ENCODE data around the gene QDPR.
A peak's percentile ranks its signal among the peaks of the same experiment; 100 is the strongest.

Gene QDPR

GRCh38 chr4:17526695-17527477 is 15.0 kb upstream of the QDPR start:
- no peak for DNase-seq (ENCODE audit: low spot score)

GRCh38 chr4:17523662-17524061 is 11.8 kb upstream of the QDPR start:
- no peak for DNase-seq (ENCODE audit: low spot score)

GRCh38 chr4:17521595-17521994 is 9.7 kb upstream of the QDPR start:
- DNase-seq (ENCODE audit: low spot score), result no peak

DNA sequence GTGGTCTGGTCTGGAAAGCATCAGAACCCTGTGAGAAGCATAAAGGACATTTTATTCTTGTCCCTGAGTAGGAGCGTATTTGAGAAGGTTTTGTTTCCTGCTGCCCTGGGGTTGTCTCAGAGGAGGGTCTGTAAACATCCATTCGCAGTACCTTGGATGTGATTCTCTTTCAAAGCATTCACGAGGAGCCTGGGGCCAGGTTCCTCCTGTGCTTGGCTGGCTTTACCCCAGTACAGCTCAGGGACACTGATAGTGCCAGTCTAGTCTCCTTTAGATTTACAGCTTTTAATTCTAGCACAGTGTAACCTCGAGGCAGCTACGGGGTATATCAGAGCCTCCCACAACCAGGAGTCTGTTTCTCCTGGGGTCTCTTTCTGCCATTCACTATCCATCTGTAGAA is 5.8 kb upstream of the QDPR start:
- DNase-seq (ENCODE audit: low spot score), result no peak

DNA sequence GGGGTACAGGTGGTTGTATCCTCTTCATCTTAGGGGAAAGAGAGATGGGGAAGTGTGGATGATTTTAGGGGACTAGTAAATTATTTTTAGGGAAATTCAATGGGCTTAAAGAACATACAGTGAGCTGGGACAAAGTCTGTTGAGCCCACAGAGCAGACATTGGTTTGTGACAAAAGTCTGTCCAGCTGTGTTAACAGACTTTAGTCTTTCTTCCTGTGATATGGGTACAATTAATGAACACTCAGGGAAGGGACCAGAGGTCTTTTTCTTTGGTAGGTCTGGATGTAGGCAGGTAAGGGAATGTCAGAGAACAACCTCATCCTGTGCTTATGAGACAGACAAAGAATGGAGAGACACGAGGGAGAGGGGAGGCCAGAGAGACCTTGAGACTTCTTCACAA is 5.1 kb upstream of the QDPR start:
- no peak for DNase-seq (ENCODE audit: low spot score)

- DNase-seq (ENCODE audit: low spot score), result no peak
These were observed 3.8 kb upstream of the QDPR start for GRCh38 chr4:17515445-17516407.

- DNase-seq (ENCODE audit: low spot score), result no peak
These were observed 3.0 kb upstream of the QDPR start, which contains the start of gene CLRN2 for GRCh38 chr4:17514865-17515264. Gene CLRN2, plus strand, starts transcription at chr4:17515165. Its CDS starts 102 bp downstream, at chr4:17515267.

GRCh38 chr4:17512973-17513665 is 1.2 kb upstream of the QDPR start:
- no peak for DNase-seq (ENCODE audit: low spot score)

DNA sequence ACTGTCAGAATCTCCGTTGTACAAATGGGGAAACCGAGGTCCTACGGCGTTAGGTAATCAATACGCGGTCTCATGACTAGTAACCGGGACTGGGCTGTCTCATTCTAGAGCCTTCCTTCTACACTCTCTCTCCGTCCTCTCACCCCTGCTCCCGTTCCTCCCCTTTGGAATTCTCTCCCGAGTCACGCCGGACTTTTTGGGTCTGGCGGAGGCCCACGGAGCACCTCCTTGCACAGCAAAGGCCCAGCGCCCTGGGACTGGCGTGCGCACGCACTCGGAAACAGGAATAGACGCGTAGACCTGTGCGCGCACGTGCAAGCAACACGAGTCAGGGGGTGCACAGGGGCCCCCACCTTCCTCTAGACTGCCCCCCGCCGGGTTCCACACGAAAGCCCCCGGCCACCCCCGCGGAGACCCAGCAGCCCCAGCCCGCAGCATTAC is 361 bp downstream of the QDPR start:
- DNase-seq (ENCODE audit: low spot score), result peak; percentile 53

- DNase-seq (ENCODE audit: low spot score), result no peak
These were observed 839 bp downstream of the QDPR start for GRCh38 chr4:17511051-17511450.

- peak; percentile 45 for DNase-seq (ENCODE audit: low spot score)
These were observed 1.3 kb downstream of the QDPR start for GRCh38 chr4:17510582-17510981.

GRCh38 chr4:17504081-17504480 is 7.8 kb downstream of the QDPR start:
- no peak for DNase-seq (ENCODE audit: low spot score)

DNA sequence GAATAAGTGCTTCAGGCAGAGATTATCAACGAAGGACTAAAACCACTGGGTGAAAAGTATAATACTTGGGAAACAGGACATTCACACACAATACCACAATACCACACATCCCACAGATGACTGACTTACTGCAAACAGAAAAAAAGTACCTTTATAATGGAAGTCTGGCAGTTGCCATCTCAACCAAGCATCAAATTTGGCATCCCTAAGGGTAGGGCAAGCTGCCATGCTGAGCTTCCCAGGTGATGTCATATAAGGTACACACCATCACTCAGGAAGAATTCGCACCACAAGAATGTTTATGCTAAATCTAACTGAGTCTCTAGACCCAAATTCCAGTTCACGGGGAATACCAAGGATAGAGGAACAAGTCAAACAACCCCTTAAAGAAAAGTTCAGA is 9.1 kb downstream of the QDPR start:
- no peak for DNase-seq (ENCODE audit: low spot score)

- DNase-seq (ENCODE audit: low spot score), result no peak
These were observed 11.3 kb downstream of the QDPR start for GRCh38 chr4:17500574-17500973.

DNA sequence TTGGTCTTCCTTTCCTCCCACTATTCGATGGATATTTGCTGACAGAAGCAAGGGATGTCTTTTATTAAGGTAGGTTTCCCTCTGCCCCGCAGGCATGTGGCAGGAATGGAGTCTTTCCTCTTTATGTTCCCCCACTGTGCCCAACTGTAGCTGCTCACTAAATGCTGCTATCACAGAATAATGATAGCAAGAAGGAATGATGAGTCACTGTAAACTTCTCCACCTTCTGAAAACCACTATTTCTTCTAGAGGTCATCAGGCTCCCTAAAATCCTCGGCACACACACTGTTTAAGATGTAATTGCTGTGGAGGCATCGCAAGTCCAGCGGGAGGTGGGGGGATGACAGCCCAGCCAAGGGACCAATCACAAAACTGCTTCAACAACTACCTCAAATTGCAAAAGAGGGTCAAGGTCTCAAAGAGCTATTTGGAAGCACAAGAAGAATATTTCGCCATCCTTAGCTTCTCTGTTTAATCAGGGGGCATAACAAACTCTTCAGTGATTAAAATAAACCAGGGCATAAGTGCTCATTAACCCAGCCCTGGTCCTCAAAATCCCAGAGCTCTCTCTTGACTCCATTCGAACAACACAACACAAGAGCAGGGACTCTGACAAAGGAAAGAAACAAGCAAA is 13.9 kb downstream of the QDPR start:
- DNase-seq (ENCODE audit: low spot score), result no peak

DNA sequence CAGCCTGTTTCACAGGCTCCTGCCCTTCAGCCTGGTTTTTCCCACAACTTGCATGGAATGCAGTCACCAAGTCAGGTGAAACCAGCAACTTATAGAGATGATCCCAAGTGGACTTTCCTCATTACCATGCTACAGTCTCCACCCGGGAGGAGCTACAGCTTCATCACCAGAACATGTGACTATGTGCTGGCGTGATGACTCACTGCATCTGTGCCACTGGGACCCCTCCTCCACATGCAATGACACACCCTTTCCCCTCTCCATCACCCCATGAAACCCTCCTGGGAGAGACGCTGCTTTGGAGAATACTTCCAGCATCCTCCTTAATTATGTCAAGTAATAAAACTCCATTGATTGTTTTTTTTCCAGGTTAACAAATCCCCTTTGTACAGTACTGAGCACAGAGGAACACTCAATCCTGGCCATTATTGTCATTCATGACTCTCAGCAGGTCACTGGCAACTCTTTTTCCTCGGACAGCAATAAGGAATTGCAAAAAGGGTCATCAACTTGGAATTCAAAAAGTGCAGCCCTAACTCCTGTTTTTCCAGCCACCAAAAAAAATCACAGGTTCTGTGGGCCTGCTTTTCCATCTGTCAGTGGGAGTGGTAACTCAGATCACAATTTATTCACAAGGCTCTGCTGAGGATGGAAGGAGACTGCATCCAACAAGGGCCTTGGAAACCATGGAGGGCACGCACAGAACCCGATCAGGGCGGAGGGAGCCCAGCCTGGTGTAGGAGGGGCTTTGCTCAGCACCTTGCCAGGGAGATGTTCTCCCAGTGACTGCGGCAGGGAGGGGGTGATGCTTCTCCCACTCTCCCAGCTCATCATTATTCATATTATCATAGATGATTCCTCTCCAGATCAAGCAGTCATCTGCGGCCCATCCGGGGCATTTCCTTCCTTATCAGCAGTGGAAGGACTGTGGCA is 17.4 kb downstream of the QDPR start:
- peak; percentile 64 for DNase-seq (ENCODE audit: low spot score)

- no peak for DNase-seq (ENCODE audit: low spot score)
These were observed 18.3 kb downstream of the QDPR start for GRCh38 chr4:17493619-17494018.

DNA sequence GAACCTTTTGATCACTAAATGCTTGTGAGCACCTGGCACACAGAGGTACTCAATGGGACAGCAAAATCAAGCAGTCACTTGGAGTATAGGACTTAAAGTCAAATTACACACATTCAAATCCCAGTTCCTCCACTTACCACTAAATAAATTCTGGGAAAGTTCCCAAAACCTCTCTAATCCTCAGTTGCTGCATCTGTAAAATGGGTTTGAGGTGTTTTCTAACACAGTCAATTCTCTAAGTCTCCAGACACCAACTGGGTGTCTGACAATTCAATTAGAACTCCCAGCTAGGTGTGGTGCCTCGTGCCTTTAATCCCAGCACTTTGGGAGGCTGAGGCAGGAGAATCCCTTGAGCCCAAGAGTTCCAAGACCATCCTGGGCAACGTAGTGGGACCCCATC is 19.0 kb downstream of the QDPR start:
- no peak for DNase-seq (ENCODE audit: low spot score)

DNA sequence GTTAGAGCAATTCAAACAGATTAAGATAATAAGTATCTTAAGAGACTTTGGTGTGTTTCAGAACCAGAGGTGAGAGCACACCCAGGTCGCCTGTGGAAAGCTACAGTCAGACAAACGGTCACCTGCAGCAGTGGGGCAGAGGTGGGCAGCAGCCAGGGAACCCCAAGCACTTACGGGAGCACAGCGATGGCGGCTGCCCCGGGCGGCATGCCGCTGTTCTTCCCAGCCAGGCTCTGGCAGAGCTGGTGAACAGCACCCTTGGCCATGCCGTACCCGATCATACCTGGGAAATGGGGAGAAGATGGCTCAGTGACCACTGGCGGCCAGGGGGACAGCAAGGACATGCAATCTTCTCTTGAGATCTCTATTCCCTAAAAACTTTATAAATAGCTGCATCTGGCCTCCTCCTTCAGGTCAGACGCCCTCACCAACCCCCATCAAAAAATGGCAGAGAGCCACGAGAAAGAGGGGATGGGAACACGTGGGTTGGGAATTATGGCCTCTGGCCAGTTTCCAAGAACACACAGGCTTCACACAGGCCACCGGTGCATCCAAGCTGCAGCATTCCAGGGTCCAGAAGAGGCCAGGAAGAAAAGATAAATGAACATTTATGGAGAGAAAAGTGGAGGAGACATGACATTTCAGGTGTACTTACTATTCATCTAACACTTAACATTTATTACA is 19.7 kb downstream of the QDPR start:
- DNase-seq (ENCODE audit: low spot score), result no peak

DNA sequence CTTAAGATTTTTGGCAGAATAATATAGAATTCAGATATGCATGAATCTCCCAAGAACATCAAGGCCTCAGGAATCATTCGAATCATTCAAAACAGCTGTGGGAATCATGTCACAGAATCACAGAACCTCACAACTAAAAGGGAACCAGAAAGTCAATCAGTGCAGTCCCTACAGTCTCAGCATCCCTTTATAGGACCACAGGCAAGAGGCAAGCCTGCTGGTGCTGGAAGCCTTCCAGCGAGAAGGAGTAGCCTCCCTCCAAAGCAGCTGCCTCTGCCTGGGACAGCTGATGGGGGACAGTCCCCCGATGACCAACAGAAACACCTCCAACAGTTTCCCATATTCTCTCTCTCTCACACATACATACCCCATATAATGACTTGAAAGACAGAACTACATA is 20.7 kb downstream of the QDPR start:
- no peak for DNase-seq (ENCODE audit: low spot score)
